ENCODE measurements around the gene EIF2A. TPM values are rescaled to one million over a fixed set of nuclear protein-coding genes. Genes with fewer than 3 reads are reported as not detected.

The EIF2A gene
- total RNA-seq, 1 donor from 2014 or later, result 77.2 TPM

DNA sequence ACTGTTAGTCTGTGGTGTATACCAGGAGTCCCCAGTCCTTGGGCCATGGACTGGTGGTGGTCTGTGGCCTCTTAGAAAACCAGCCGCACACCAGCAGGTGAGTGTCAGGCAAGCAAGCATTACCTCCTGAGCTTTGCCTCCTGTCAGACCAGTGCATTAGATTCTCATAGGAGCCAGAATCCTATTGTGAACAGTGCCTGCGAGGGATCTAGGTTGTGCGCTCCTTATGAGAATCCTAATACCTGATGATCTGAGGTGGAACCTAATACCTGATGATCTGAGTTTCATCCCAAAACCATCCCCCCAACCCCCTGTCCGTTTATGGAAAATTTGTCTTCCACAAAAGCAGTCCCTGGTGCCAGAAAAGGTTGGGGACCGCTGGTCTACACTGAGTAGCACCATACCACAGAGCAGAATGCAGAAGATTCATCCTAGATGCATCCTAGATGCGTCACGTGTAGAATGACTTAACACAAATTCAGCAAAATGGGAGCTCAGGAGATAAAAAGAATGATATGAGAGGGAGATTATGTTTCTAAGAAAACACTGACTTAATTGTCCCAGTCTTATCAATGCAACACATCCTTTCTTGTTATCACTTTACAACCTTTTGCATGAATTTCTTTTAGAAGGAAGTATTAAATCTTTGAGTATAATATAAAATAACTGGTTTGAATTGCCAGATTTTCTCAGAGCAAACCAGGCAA lies 85.1 kb downstream of the EIF2A start:
- no peak for DNase-seq (ENCODE audit: low spot score)

DNA sequence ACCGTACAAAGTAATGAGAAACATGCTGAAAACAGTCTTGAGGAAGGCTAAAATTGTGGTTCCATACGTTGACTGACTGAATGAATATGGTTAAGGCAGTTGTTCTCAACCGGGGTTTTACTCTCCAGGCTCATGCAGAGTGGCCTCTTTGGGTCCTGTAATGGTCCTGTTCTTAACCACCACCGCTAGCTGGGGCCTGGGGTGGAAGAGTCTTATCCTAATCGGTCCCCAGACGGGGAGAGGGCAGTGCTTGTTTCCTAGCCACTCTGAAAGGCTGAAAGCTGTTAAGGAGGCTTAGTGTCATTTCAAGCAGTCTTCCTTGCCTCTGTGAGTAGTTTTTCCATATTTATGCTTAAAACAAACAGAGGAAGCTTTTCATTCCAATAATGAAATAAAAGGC lies 88.5 kb downstream of the EIF2A start:
- DNase-seq (ENCODE audit: low spot score), result no peak

DNA sequence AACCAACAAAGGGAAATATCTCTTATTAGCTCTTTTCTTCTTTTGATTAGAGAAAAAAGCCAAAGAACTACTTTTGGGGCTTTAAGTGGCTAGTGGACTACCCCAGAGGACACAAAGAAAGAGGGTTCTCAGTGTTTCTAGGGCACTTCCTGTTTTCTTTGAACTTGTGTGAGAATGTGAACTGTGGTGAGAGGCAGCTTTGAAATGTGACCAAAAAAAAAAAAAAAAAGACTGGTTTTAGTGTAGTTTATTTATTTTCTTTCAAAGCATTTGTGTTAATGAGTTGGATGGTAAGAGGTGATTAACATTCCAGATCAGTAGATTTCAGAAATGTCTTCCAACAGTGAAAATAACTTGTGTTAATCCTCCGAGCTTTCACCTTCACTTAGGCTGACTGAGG lies 88.9 kb downstream of the EIF2A start:
- DNase-seq (ENCODE audit: low spot score), result no peak

Other genes starting within 250 kb of the EIF2A start
- gene TSC22D2, start 138.5 kb upstream of the EIF2A start, total RNA-seq, result 41.5 TPM
- gene SERP1, start 291 bp upstream of the EIF2A start, total RNA-seq, result 85.2 TPM
- 104 TPM for gene SELENOT, start 56.5 kb downstream of the EIF2A start, total RNA-seq
- 0.29 TPM for gene ERICH6, start 157.1 kb downstream of the EIF2A start, total RNA-seq
- gene SIAH2, start 216.4 kb downstream of the EIF2A start, total RNA-seq, result 26.9 TPM

Data from mesenteric fat pad (tissue), 1 donor.